ENCODE measurements around the gene BAK1. TPM values are rescaled to one million over a fixed set of nuclear protein-coding genes. Genes with fewer than 3 reads are reported as not detected.

Gene BAK1
- polyA plus RNA-seq, 1 experiment, result 24.5 TPM

GRCh38 chr6:33610779-33611732, 31.0 kb upstream of the BAK1 start:
- Histone ChIP-seq H3K36me3 (ENCODE audit: control insufficient read depth, insufficient read depth, low read length) (no peaks in the 10 kb centered on the region), H3K27me3 (ENCODE audit: control insufficient read depth, insufficient read depth, low read length) (no peaks in the 10 kb centered on the region), H3K4me3 (ENCODE audit: low read depth, low read length) (no peak overlapping the region)
- no peak for TF ChIP-seq CTCF (IDR thresholded peaks at IDR 0.05; ENCODE audit: insufficient read depth, low read depth, low read length)
- DNase-seq (ENCODE audit: low read depth), result no peak
- ChIA-PET POLR2A (no interaction called here), CTCF (interaction anchor here (0.6 to 3.0 kb wide), 4 partner anchors 9 to 227 kb away, joined by 3 to 9 read pairs (median 4); no protein-coding TSS in a partner anchor)

- no peaks in the 10 kb centered on the region for H3K36me3 ChIP-seq (ENCODE audit: control insufficient read depth, insufficient read depth, low read length)
- TF ChIP-seq CTCF (IDR thresholded peaks at IDR 0.05; ENCODE audit: insufficient read depth, low read depth, low read length), result no peak
- no peak for DNase-seq (ENCODE audit: low read depth)
- no peak overlapping the region for H3K4me3 ChIP-seq (ENCODE audit: low read depth, low read length)
- H3K27me3 ChIP-seq (ENCODE audit: control insufficient read depth, insufficient read depth, low read length), result no peaks in the 10 kb centered on the region
- ChIA-PET CTCF (interaction anchor here (0.6 to 3.0 kb wide), 5 partner anchors 11 to 1552 kb away, joined by 3 to 9 read pairs (median 4); partner anchors contain the start of gene ITPR3), POLR2A (no interaction called here)
These were observed 30.0 kb upstream of the BAK1 start for GRCh38 chr6:33610067-33610466.

- Histone ChIP-seq H3K27me3 (ENCODE audit: control insufficient read depth, insufficient read depth, low read length) (no peaks in the 10 kb centered on the region), H3K4me3 (ENCODE audit: low read depth, low read length) (no peak overlapping the region), H3K36me3 (ENCODE audit: control insufficient read depth, insufficient read depth, low read length) (no peaks in the 10 kb centered on the region)
- DNase-seq (ENCODE audit: low read depth), result peak; percentile 50
- POLR2A ChIA-PET, result no interaction called here
- CTCF ChIA-PET, result interaction anchor here (0.6 to 1.4 kb wide), 3 partner anchors 12 to 1552 kb away, joined by 3 to 4 read pairs (median 3); partner anchors contain the start of gene ITPR3
- no peak for TF ChIP-seq CTCF (IDR thresholded peaks at IDR 0.05; ENCODE audit: insufficient read depth, low read depth, low read length)
These were observed 29.5 kb upstream of the BAK1 start for GRCh38 chr6:33609528-33609927.

- Histone ChIP-seq H3K27me3 (ENCODE audit: control insufficient read depth, insufficient read depth, low read length) (no peaks in the 10 kb centered on the region), H3K4me3 (ENCODE audit: low read depth, low read length) (no peak overlapping the region), H3K36me3 (ENCODE audit: control insufficient read depth, insufficient read depth, low read length) (no peaks in the 10 kb centered on the region)
- no peak for DNase-seq (ENCODE audit: low read depth)
- ChIA-PET POLR2A (no interaction called here), CTCF (interaction anchor here (0.8 to 2.5 kb wide), 4 partner anchors 10 to 92 kb away, joined by 3 to 14 read pairs (median 6); partner anchors contain the start of gene ITPR3)
- no peak for TF ChIP-seq CTCF (IDR thresholded peaks at IDR 0.05; ENCODE audit: insufficient read depth, low read depth, low read length)
These were observed 28.9 kb upstream of the BAK1 start for GRCh38 chr6:33609019-33609418.

GRCh38 chr6:33607784-33608161, 27.7 kb upstream of the BAK1 start:
- Histone ChIP-seq H3K4me3 (ENCODE audit: low read depth, low read length) (no peak overlapping the region), H3K27me3 (ENCODE audit: control insufficient read depth, insufficient read depth, low read length) (no peaks in the 10 kb centered on the region), H3K36me3 (ENCODE audit: control insufficient read depth, insufficient read depth, low read length) (no peaks in the 10 kb centered on the region)
- ChIA-PET POLR2A (no interaction called here), CTCF (interaction anchor here (0.6 to 2.5 kb wide), 9 partner anchors 8 to 223 kb away, joined by 3 to 14 read pairs (median 4); partner anchors contain the start of gene ITPR3)
- DNase-seq (ENCODE audit: low read depth), result no peak
- 0 out of 2 replicates have a peak, but pooled peaks have one; percentile 9 for TF ChIP-seq CTCF (IDR thresholded peaks at IDR 0.05; ENCODE audit: insufficient read depth, low read depth, low read length)

Measured in BJ (cell line).